ENCODE data around the gene NRXN3. TPM values are rescaled to one million over a fixed set of nuclear protein-coding genes. Genes with fewer than 3 reads are reported as not detected.

The NRXN3 gene
- total RNA-seq, 1 experiment from 2014 or later, result not detected

DNA sequence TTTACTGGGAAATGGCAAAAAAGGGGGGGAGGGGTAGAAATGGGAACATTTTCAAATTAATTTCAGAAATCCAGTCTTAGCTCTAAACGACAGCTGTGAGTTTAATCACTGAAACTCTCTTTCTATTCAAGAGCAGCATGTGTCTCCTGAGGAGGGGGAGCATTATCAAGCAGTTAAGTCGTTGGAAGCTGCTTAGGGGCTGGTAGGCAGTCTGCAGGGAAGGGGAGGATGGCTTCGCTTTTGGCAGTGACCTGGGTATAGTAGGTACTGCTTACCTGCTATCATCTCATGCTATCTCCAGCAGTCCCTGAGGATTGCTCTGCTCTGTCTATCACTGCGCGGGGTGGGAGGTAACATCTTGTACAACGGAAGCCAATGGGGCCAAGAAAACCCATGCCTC lies 567.4 kb downstream of the NRXN3 start:
- Histone ChIP-seq H3K36me3 (ENCODE audit: control insufficient read depth in 1 of 2, insufficient read depth in 2 of 2, low read length in 2 of 2) (no peaks in the 10 kb centered on the region), H3K4me1 (ENCODE audit: control insufficient read depth in 1 of 2, insufficient read depth in 2 of 2, low read length in 2 of 2) (no peaks in the 10 kb centered on the region), H3K4me2 (ENCODE audit: low read length) (no peak overlapping the region), H4K20me1 (ENCODE audit: insufficient read depth) (no peaks in the 10 kb centered on the region), H3K9ac (ENCODE audit: low read length) (no peak overlapping the region), H3K9me2 (ENCODE audit: insufficient read depth) (no peaks in the 10 kb centered on the region), H3K4me3 (replicated peaks in 1 of 2; ENCODE audit: low read depth in 1 of 2, low read length in 2 of 2) (no peak overlapping the region), H3K9me3 (ENCODE audit: control insufficient read depth in 1 of 2, insufficient read depth in 1 of 2, low read depth in 1 of 2, low read length in 2 of 2) (peaks cover 0 to 3% of the 10 kb centered on the region in 2 experiments; a peak in 1 of 4 replicates), H2AFZ (ENCODE audit: low read depth, low read length, poor library complexity, severe bottlenecking) (no peak overlapping the region), H3K79me2 (ENCODE audit: insufficient read depth, low read length) (no peaks in the 10 kb centered on the region), H3K27ac (ENCODE audit: low read depth, low read length) (no peak overlapping the region), H3K27me3 (ENCODE audit: insufficient read depth, low read length) (no peaks in the 10 kb centered on the region)
- ATAC-seq (no peak), DNase-seq (ENCODE audit: low read depth, low spot score) (no peak)
- ChIA-PET POLR2A (no interaction called here), RAD21 (ENCODE audit: low non-redundant PET in 1 of 2, low total read pairs in 2 of 2, uncharacterized antibody in 2 of 2, unreplicated experiment in 2 of 2) (no interaction called here), CTCF (no interaction called here)
- BruUV-seq (replicated peaks), result no TSS peak
- TF ChIP-seq, protein P1, sequence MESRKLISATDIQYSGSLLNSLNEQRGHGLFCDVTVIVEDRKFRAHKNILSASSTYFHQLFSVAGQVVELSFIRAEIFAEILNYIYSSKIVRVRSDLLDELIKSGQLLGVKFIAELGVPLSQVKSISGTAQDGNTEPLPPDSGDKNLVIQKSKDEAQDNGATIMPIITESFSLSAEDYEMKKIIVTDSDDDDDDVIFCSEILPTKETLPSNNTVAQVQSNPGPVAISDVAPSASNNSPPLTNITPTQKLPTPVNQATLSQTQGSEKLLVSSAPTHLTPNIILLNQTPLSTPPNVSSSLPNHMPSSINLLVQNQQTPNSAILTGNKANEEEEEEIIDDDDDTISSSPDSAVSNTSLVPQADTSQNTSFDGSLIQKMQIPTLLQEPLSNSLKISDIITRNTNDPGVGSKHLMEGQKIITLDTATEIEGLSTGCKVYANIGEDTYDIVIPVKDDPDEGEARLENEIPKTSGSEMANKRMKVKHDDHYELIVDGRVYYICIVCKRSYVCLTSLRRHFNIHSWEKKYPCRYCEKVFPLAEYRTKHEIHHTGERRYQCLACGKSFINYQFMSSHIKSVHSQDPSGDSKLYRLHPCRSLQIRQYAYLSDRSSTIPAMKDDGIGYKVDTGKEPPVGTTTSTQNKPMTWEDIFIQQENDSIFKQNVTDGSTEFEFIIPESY (IDR thresholded peaks at IDR 0.05; ENCODE audit: extremely low read depth, insufficient replicate concordance, low read length), result no peak
- TF ChIP-seq ELF1 (IDR thresholded peaks at IDR 0.05; ENCODE audit: borderline replicate concordance, low read depth) (no peak), EZH2 (IDR thresholded peaks at IDR 0.05) (no peak), ZFX (IDR thresholded peaks at IDR 0.05) (no peak), JUND (IDR thresholded peaks at IDR 0.05) (no peak)
- TF ChIP-seq, protein P2, sequence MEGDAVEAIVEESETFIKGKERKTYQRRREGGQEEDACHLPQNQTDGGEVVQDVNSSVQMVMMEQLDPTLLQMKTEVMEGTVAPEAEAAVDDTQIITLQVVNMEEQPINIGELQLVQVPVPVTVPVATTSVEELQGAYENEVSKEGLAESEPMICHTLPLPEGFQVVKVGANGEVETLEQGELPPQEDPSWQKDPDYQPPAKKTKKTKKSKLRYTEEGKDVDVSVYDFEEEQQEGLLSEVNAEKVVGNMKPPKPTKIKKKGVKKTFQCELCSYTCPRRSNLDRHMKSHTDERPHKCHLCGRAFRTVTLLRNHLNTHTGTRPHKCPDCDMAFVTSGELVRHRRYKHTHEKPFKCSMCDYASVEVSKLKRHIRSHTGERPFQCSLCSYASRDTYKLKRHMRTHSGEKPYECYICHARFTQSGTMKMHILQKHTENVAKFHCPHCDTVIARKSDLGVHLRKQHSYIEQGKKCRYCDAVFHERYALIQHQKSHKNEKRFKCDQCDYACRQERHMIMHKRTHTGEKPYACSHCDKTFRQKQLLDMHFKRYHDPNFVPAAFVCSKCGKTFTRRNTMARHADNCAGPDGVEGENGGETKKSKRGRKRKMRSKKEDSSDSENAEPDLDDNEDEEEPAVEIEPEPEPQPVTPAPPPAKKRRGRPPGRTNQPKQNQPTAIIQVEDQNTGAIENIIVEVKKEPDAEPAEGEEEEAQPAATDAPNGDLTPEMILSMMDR (IDR thresholded peaks at IDR 0.05 in 2 of 3, conservative IDR thresholded peaks at IDR 0.05 in 1 of 3; ENCODE audit: borderline replicate concordance in 1 of 3, insufficient read depth in 1 of 3, low read depth in 2 of 3, low read length in 2 of 3), result no peak
- intact Hi-C loops (cut with micrococcal nuclease), result no loop called here

Data from HCT116 (cell line).